ENCODE data around the gene FAM174C.
A peak's percentile ranks its signal among the peaks of the same experiment; 100 is the strongest.

The FAM174C gene

DNA sequence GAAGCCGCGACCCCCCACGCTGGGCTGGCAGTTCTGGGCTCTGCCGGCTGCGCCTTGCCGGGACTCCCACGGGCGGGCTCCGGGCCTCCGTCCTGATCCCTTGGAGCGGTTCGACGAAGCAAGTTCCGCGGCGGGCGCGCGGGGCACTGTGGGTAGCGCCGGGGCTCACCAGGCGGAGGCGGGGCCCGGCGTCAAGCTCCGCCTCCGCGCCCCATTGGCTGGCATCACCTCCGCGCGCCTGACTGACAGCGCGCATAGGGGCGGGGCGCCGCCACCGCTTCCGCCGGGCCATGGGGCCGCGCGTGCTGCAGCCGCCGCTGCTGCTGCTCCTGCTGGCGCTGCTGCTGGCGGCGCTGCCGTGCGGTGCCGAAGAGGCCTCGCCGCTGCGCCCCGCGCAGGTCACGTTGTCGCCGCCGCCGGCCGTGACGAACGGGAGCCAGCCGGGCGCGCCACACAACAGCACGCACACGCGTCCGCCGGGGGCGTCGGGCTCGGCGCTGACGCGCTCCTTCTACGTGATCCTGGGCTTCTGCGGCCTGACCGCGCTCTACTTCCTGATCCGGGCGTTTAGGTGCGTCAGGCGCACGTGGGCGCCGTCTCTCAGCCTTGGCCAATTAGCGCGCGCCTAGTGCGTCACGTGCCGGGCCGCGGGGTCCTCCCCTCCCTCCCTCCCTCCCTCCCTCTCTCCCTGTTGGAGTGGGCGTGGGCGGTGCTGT is at the start of gene FAM174C:
TSS of gene FAM174C (plus strand) at position 271 of the 716 bp plus-strand sequence. CDS start at position 291, 20 bp downstream.
- DNase-seq, result peak; percentile 49

DNA sequence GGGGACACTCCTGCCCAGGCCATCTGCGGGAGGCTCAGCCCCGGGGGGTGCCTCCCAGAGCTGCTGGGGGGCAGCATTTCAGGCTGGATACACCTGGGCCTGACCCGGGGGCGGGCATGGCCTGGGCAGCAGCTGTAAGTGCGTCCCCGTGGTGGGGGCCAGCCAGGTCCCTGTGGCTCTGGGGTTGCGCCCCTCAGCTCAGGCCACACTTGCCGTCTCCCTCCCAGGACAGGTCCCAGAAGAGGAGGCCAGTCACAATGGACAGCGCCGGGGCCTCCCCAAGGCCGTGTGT is 49.2 kb upstream of the FAM174C start:
- no peak for DNase-seq

DNA sequence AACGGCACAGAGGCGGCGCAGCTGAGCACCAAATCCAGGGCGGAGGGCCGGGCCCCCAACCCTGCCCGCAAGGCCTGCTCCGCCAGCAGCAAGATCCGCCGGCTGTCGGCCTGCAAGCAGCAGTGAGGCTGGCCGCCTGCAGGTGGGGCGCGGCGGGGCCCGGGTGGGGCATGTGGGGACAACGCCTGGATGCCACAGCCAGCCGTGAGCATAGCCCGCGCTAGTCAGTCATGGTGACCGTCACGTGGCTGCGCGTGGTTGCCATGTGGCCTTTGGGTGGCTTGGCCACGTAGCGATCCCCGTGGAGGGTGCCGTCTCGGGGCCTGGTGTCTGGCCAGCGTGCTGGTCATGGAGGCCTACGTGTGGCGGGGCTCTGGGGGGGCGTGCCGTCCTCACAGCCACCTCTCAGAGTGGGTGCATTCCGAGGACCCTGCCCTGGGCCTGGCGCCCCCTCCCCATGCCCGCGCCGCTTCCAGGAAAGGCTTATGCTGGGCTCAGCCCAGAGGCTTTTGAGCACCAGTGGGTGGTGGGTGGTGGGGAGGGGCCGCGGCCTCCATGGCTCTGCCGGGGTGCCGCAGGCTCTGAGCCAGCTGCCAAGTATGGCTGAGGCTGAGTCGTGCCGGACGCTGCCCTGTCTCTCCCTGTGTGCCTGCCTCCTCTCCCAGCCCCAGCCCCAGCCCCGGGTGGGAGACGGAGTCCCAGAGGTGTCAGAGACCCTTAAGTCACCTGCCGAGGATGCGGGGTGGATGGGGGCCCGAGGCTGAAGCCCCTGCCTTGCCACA is 48.6 kb upstream of the FAM174C start:
- no peak for DNase-seq

DNA sequence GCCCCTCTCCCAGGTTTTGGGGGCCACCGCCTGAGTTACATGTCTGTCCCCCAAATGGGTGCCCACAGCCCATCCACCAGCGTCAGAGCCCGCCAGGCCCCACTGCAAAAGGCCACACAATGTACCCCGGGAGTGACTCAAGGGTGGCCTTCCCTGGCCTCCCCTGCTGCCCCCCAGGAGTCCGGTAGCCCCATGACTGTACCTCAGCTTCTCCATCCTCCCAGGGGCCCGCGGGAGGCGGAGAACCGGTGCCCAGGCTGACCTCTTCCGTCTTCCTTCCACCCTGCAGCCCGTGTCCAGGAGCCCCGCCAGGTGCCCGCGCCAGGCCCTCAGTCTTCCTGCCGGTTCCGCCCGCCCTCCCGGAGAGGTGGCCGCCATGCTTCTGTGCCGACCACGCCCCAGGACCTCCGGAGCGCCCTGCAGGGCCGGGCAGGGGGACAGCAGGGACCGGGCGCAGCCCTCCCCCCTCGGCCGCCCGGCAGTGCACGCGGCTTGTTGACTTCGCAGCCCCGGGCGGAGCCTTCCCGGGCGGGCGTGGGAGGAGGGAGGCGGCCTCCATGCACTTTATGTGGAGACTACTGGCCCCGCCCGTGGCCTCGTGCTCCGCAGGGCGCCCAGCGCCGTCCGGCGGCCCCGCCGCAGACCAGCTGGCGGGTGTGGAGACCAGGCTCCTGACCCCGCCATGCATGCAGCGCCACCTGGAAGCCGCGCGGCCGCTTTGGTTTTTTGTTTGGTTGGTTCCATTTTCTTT is 47.9 kb upstream of the FAM174C start:
- no peak for DNase-seq

DNA sequence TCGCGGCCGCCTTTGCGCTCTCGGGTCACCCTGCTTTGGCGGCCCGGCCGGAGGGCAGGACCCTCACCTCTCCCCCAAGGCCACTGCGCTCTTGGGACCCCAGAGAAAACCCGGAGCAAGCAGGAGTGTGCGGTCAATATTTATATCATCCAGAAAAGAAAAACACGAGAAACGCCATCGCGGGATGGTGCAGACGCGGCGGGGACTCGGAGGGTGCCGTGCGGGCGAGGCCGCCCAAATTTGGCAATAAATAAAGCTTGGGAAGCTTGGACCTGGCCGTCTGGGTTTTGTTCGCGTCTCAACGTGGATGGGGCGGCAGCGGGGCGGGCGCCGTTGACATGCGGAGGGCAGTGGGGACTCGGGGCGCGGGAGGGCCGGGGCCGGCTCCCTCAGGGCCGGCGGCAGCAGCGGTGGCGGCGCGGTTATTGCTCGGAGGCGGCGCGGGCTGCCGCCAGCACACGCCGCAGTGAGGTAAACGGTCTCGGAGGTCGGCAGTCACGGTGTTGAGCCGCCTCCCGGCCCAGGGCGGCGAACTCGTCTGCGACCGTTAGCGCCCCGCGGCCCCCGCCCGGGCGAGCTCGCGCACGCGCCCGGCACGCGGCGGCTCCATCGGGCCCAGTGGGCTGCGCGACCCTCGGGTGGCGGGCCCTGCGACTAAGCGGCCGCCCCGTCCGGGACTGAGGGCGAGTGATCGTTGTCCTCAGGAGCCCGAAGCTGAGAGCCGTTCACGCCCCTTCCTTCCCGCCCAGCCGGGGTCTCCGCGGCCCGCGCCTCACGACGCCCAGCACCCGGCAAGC is 47.0 kb upstream of the FAM174C start:
- DNase-seq, result no peak

DNA sequence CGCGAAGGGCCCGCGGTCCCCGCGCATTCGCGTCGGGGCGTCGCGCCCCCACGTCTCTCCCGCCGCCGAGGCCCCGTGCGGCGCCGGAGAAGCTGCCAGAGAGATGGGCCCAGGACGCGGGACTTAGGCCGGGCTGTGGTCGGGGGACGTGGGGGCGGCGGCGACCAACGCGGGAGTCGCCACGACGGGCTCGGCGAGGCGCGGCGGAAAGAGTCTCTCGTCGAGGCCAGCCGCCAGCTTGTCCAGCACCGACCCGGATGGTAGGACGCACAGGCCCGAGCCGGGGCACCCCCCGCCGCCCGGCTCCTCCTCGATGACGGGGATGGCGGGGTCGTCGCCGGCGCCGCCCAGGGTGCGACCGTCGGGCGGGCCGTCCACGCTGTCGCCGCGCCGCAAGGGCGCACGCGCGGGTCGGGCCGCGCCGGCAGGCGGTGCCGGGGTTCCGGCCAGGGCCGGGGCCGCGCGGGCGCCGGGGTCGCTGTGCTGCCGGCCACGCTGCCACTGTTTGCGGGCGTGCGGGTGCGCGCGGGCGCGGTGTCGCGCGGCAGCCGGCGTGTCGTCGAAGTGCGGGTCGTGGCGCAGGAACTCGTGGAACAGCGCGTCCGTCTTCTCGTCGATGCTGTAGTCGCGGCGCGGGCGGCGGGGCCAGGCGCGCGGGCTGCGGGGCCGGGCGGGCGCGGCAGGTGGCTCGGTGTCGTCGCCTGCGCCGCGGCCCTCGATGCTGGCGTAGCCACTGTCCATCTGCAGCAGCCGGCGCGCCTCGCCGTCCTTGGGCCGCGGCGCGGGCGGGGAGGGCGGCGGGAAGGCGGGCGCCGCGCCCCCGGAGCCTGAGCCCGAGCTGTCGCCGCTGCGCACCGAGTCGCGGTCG is 46.0 kb upstream of the FAM174C start:
- no peak for DNase-seq

DNA sequence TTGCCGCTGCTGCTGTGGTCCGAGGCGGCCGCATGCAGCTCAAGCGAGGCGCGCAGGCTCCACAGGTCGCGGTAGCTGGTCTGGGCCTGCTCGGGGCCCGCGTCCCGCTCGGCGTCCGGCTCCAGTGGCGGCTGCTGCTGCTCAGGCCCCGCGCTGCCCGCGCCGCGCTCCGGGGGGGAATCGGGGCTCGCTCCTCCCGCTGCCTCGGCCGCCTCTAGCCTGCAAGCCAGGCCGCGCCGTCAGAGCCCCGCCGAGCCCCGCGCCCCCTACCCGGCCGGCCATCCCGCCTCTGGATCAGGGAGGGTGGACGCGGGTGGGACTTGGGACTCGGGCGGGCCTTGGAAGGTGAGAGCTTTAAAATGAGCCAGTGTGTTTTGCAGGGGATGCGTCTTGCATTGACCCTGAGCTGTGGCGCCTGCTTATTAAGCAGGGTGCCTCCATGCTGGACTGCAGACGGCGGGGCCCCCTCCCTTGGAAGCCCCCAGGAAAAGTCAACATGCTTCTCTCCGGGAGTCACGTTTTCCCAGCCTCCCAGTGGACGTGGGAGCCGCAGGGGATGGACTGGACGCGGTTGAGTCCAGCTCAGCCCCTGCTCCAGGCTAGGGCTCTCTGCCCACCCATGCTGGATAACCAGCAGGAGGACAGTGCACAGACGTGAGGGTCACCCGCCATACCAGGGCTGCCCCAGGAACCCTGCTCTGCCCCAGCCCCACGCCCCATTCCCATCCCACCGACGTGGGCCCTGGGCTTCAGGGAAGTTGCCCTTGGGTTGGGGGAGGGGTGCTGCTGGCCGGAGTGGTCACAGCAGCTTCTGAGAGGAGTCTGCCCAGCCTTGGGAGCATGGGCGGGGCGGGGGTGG is 45.2 kb upstream of the FAM174C start:
- DNase-seq, result no peak

DNA sequence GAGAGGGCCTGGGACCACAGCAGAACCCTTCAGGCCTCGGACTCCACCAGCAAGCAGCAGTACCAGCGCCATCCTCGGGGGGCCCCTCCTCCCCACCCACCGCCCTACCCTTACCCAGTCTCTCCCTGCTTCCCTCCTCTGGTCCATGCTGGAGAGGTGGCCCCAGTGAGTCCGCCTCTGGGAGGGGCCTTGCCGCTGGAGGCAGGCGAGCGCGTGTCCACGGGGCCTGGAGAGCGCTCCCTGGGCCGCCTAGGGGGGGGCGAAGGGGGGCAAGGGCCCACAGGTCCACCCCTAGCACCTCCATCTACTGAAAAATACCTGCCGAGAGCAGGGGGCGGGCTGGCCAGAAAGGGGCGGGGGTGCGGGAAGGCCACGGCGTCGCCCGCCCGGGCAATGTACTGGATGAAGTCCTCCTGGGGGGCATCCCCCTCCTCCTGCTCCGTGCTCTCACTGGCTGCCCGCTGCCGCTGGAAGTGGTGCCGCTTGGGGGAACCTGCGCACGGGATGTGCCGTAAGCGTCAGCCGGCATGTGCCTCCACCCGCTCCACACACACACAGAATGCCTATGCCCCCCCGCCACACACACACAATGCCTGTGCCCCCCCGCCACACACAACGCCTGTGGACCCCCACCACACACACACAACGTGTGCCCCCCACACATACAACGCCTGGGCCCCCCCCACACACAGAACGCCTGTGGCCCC is 44.4 kb upstream of the FAM174C start:
- DNase-seq, result no peak

DNA sequence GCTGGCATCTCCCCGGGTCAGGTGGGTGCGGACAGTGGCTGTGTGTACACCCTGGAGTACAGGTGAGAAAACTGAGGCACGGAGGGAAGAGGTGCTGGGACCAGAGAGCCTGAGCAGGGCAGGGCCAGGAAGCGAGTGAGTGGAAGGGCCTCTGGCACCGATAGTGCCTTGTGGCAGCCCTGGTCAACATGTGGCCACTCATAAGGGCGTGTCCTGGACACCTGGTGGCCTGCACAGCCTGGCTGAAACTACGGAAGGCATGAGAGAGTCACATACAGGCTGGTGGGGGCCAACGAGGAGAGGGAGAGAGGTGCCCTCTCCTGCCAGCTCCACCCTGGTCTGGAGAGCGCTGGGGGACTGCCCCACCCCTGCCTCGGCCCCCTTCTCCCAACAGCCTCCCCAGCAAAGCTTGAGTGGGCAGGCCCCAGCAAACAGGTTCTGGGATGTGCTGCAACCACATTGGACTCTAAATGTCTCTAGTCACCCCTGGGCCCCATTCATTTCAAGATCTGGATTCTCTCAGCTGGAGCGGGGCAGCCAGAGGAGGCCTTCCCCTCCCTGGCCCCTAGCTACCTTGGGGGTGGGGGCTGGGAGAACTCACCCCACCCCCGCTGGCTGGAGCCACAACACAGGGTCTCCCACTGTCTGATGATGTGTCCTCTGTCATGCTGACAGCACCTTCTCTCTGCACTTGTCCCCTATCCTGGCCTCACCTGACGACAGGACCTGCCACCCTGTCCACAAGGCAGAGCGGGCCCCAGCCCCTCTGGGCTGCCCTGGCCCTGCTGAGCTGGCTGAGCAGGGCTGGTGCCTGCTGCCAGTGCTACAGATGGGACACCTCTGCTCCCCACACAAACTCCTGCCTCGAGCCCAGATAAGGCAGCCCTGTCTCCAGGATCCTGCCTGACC is 43.3 kb upstream of the FAM174C start:
- no peak for DNase-seq

DNA sequence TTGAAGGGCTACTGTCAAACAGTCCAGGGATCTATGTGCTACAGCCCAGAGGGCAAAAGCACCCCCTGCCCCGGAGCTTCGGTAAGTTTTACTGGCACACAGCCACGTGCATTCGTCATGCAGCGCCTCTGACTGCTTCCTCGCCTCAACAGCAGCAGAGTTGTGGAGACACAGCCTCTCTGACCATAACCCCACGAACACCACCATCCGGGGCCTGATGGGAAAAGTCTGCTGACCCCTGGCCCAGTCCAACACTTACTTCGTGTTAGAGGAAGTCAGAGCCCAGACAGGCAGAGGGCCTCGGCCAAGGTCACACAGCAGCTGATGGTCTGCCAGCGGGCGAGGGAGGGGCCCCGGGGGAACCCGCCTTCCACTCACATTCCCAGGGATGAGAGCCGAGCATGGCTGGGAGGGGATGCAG is 42.7 kb upstream of the FAM174C start:
- DNase-seq, result no peak

DNA sequence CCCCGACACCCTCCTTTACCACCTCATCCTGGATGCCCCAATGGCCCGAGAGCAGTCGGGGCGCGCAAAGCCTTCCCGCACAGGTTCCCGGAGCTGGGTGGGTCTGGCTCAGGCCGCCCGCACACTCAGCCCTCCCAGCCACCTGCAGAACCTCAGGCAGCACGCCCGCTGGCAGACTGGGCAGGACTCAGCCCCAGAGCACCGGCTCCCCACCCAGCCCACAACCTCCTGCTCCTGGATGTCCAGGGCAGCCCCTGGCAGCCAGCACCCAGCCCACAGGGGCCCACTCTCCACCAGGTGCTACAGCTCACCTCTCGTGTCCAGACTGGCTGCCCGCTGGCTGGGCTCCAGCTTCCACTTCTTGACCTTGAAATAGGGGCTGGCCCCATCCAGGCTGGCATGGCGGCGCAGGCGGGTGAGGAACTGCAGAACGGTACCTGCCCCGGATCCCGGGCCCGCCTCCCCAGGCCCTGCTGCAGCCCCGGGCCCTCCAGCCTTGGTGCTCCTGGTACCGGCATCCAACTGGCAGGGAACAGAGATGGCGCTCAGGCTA is 42.1 kb upstream of the FAM174C start:
- DNase-seq, result no peak

DNA sequence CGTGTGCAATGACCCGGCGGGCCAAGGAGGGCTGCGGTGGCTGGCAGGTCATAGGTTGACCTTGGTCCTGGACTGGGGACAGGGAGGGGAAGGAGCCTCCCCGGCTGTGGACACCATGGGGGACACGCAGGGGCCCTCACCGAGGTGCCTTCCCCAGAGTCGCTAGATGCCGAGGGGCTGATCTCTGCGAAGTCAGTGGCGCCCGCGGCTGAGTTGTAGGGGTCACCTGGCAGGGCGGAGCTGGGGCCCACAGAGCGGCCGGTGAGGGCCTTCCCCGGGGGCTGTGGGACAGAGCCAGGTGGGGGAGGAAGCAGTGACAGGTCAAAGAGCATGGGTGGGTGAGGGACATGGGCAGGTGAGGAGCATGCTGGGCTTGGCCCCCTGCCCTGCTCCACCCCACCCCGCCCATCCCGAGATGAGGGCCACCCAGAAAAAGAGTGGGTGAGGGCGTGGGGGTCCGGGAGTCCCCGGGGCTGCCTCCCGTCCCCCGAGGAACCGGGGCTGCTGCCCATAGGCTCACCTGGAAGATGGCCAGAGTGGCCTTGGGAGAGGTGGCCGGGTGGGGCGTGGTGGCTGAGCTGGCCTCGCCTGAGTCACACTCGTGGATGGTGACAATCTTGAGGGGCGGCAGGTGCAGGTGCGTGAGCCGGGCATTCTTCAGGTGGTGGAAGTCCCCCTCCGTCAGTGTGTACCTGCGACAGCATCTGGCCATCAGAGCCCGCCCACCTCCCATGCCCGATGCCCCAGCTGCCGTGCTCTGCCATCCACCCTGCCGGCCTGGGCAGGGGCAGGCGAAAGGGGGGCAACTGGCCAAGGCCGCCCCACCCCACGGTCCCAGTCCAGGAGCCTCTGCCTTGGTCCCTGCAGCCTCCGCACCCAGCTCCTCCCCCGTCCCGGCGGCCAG is 41.0 kb upstream of the FAM174C start:
- no peak for DNase-seq

DNA sequence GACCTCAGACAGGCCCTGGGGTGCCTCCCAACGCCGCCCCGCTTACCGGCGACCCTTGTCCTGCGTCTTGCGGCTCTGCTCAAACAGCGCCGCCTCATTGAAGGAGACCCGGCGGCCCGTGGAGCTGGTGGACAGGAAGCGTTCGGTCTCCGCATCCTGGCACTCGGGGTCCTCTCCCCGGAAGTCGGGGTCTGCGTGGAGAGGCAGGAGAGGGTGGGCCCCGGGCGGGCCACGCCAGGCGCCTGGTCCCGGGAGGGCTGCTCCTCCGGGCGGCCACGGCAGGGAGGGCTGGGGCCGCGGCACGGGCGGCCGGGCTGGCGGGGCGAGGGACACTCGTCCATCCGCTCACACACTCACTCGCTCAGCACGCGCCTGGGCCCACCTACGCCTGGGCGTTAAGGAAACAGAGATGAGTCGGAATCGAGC is 40.4 kb upstream of the FAM174C start:
- DNase-seq, result no peak

DNA sequence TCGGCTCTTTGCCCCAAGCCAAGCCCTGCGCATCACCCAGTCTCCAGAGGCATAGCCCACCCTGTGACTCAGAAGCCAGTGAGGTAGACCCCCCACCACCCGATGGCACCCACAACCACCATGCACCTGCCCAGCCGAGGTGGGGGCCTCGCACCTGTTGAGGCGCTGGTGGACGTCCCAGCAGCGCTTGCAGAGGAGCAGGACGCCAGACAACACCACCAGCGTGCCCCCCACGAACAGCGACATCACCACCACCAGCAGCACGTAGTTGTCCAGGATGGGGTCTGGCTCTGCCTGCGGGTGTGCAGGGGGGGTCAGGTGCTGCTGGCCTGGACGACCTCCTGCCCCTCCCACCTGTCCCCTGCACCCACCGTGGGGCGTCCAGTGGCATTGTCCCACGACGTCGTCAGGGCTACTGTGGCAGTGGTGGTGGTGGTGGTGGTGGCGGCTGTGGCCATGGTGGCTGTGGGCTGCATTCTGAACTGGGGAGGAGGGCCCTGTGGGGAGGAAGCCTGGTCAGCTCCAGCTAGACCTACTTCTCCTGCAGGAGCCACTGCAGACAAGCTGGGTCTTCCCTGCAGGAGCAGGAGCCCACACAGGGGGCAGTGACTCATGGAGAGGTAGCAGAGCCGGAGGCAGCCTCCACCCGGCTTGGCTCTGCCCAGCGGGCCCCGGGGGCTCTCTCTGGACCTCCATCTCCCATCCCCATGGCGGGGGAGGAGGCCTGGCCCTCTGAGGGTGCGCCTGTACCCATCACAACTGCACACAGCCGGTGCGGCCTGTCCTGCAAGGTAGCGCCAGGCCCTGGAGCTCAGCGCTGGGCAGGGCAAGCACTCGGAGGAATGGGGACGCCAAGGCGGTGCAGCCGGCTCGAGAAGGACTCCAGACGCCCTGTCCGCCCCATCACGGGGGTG is 39.4 kb upstream of the FAM174C start:
- DNase-seq, result no peak

DNA sequence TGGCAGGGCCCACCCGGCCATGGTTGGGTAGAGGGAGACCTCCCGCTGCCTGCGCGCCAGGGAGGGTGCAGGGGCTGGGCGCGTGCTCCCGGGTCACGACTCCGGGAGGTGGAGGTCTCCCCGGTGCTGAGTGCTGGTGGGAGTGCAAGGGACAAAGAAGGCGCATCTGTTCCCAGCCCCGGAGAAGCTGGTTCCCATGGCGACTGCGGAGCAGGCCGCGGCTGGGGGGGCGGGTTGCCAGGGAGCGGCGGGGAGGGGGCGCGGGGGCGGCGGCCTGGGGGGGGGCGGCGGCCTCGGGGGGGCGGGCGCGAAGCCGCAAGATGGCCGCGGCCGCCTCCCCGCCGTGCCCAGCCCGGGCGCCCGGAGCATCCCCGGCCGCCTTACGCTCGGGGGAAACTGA is 38.8 kb upstream of the FAM174C start:
- no peak for DNase-seq

DNA sequence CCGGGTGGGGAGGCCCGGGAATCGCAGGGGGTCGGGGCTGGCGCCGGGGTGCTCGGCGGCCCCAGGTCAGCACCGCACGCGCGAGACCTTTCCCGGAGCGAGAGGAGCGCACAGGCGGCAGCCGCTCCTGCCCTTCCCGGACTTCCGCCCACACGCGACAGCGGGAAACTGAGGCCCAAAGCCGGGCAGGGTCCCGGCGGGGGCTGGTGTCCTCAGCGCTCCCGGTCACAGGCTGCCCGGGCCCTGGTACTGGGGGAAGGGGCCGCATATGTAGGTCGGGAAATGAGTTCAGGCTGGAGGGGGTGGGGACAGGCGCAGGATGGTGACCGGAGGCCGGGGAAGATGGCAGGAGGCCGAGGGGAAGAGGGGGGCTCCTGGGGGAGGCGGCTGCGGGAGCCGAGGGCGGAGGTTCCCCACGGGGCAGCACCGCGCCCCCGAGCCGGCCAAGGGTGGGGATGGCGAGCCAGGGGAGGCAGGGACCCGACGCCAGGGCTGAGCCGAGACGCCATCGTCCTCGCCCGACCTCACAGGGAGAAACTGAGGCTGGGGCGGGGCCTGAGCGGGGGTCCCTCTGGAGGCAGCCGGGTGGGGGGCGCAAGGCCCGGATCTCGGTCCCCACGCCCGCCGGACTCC is 38.2 kb upstream of the FAM174C start:
- DNase-seq, result no peak
